ENCODE data around the gene VPS13D.

GRCh38 chr1:12544357-12544756, 314.5 kb downstream of the VPS13D start:
- TF ChIP-seq EP300 (IDR thresholded peaks at IDR 0.05) (no peak), CTCF (IDR thresholded peaks at IDR 0.05) (no peak), POLR2A (IDR thresholded peaks at IDR 0.05) (no peak), POLR2AphosphoS5 (IDR thresholded peaks at IDR 0.05) (no peak)
